IMR-90 (cell line): ENCODE results near the gene WFDC12.

Experiments
- MAZ ChIP-seq: IDR thresholded peaks from 2 replicates; pipeline ENCODE4 v1.6.1; 2012; ENCODE audit warnings: low read depth, mild to moderate bottlenecking, low read length, improper control_type of control experiment, moderate library complexity, borderline replicate concordance
- POLR2A ChIP-seq: IDR thresholded peaks from 2 replicates; pipeline ENCODE4 v1.6.1; 2012; ENCODE audit warnings: mild to moderate bottlenecking, low read depth, low read length

- TF ChIP-seq POLR2A (no peak), MAZ (no peak)
Measured at GRCh38 chr20:45140836-45141235, 16.6 kb upstream of the WFDC12 start.
